Neuronal stem cell (in vitro differentiated cells): ENCODE results near the gene RSU1.

ENCODE experiments used
- DNase-seq: peaks from one replicate; pipeline ENCODE4 v3.0.0-alpha.2; 2013; ENCODE audit warnings: low spot score
- H2AFZ ChIP-seq: one replicate; pipeline ENCODE4 v1.6.1; 2013; ENCODE audit warnings: mild to moderate bottlenecking, low read length, inconsistent platforms
- H2AK5ac ChIP-seq: 2 replicates; pipeline ENCODE4 v1.6.1; 2013; ENCODE audit warnings: low read depth, mild to moderate bottlenecking, inconsistent platforms, low read length, moderate library complexity, mixed read lengths
- H2BK120ac ChIP-seq: 2 replicates; pipeline ENCODE4 v1.6.1; 2013; ENCODE audit warnings: low read depth, mild to moderate bottlenecking, inconsistent platforms, low read length, moderate library complexity, mixed read lengths
- H2BK12ac ChIP-seq: one replicate; pipeline ENCODE4 v1.6.1; 2013; ENCODE audit warnings: low read length, inconsistent platforms
- H2BK15ac ChIP-seq: 2 replicates; pipeline ENCODE4 v1.6.1; 2013; ENCODE audit warnings: mild to moderate bottlenecking, low read length, inconsistent platforms, mixed read lengths
- H2BK5ac ChIP-seq: one replicate; pipeline ENCODE4 v1.6.1; 2013; ENCODE audit warnings: inconsistent platforms, mild to moderate bottlenecking, low read length, moderate library complexity
- H3K14ac ChIP-seq: one replicate; pipeline ENCODE4 v1.6.1; 2013; ENCODE audit warnings: low read length, inconsistent platforms
- H3K18ac ChIP-seq: 2 replicates; pipeline ENCODE4 v1.6.1; 2013; ENCODE audit warnings: low read length, inconsistent platforms
- H3K23ac ChIP-seq: 2 replicates; pipeline ENCODE4 v1.6.1; 2013; ENCODE audit warnings: low read depth, mild to moderate bottlenecking, mixed read lengths, low read length, inconsistent platforms; ENCODE audit not compliant: poor library complexity
- H3K27ac ChIP-seq: replicated peaks from 3 replicates; pipeline ENCODE4 v1.5.1; 2013; ENCODE audit warnings: low read length, inconsistent platforms
- H3K27me3 ChIP-seq, 3 experiments: 2 replicates each; pipeline ENCODE4 v1.6.1; 2013; ENCODE audit warnings: low read length in 3 of 3, mild to moderate bottlenecking in 2 of 3, inconsistent platforms in 1 of 3, low read depth in 1 of 3, mixed read lengths in 1 of 3, moderate library complexity in 1 of 3; ENCODE audit not compliant: control insufficient read depth in 3 of 3, insufficient read depth in 3 of 3
- H3K36me3 ChIP-seq, 2 donors: replicated peaks in 1 of 2; 2 replicates each; pipeline ENCODE4 v1.6.1; 2013; ENCODE audit warnings: low read length in 2 of 2; ENCODE audit not compliant: control insufficient read depth in 2 of 2, insufficient read depth in 2 of 2
- H3K4ac ChIP-seq: 2 replicates; pipeline ENCODE4 v1.6.1; 2013; ENCODE audit warnings: inconsistent platforms, mild to moderate bottlenecking, low read length, moderate library complexity
- H3K4me1 ChIP-seq, 2 donors: 1 replicate in 1 of 2; 2 replicates in 1 of 2; pipeline ENCODE4 v1.6.1; 2013; ENCODE audit warnings: low read length in 2 of 2, low read depth in 1 of 2; ENCODE audit not compliant: control insufficient read depth in 2 of 2, insufficient read depth in 1 of 2
- H3K4me2 ChIP-seq: one replicate; pipeline ENCODE4 v1.6.1; 2013; ENCODE audit warnings: mild to moderate bottlenecking, low read length, inconsistent platforms; ENCODE audit not compliant: insufficient read depth, poor library complexity, severe bottlenecking
- H3K4me3 ChIP-seq, 2 donors: 2 replicates each; pipeline ENCODE4 v1.5.1; 2013; ENCODE audit warnings: low read length in 2 of 2, mild to moderate bottlenecking in 2 of 2, inconsistent platforms in 1 of 2, moderate library complexity in 1 of 2
- H3K79me1 ChIP-seq: one replicate; pipeline ENCODE4 v1.6.1; 2013; ENCODE audit warnings: low read depth, mild to moderate bottlenecking, inconsistent platforms, low read length, moderate library complexity
- H3K9ac ChIP-seq: one replicate; pipeline ENCODE4 v1.6.1; 2013; ENCODE audit warnings: mild to moderate bottlenecking, low read depth, low read length, inconsistent platforms; ENCODE audit not compliant: poor library complexity
- H3K9me3 ChIP-seq, 2 donors: replicated peaks in 1 of 2; 2 replicates each; pipeline versions ENCODE3 to v1.6.1; 2013; ENCODE audit warnings: low read length in 2 of 2, mild to moderate bottlenecking in 2 of 2, inconsistent platforms in 1 of 2, low read depth in 1 of 2, mixed read lengths in 1 of 2, moderate library complexity in 1 of 2; ENCODE audit not compliant: control insufficient read depth in 2 of 2, insufficient read depth in 1 of 2
- H4K8ac ChIP-seq: one replicate; pipeline ENCODE4 v1.6.1; 2013; ENCODE audit warnings: low read depth, mild to moderate bottlenecking, inconsistent platforms, low read length, moderate library complexity
- H4K91ac ChIP-seq: one replicate; pipeline ENCODE4 v1.6.1; 2013; ENCODE audit warnings: low read length, low read depth, mild to moderate bottlenecking, inconsistent platforms; ENCODE audit not compliant: poor library complexity
- WGBS, 2 donors: extraction: QIAGEN DNeasy Blood & Tissue Kit; methylation state at CpG; one replicate each; pipeline ENCODE4 v1.1.7; 2013; ENCODE audit warnings: missing lambda C conversion rate in 2 of 2, mixed read lengths in 1 of 2; ENCODE audit not compliant: insufficient read length in 2 of 2, insufficient replicate concordance in 1 of 2; ENCODE audit errors: extremely low coverage in 2 of 2; 5-methylcytosine and 5-hydroxymethylcytosine counted together

The RSU1 gene

DNA sequence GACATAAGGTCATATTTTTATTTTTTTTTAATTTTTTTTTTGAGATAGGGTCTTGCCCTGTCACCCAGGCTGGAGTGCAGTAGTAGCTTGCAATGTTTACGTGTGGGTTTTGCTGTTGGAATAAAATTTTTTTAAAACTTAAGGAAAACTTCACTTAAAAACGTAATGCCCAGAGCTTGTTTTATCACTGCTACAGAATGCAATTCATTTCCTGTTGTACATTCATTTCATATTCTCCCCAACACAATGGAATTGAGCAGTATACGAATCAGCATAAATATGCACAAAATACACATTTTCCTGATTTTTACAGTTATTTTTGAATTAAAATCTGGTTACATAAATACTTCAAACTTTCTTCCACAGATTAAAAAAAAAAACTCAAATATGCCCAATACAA, 40.3 kb downstream of the RSU1 start:
- Histone ChIP-seq H3K9me3 (no peaks in the 10 kb centered on the region), H3K9ac (no peak overlapping the region), H2AFZ (no peak overlapping the region), H3K4me1 (peaks cover 0 to 2% of the 10 kb centered on the region in 2 donors), H4K91ac (no peak overlapping the region), H3K23ac (no peak overlapping the region), H3K14ac (no peak overlapping the region), H2BK5ac (no peak overlapping the region), H2BK15ac (no peak overlapping the region), H3K4me3 (no peak overlapping the region), H3K4me2 (no peak overlapping the region), H2BK12ac (no peak overlapping the region), H3K27me3 (no peaks in the 10 kb centered on the region), H4K8ac (no peak overlapping the region), H2BK120ac (no peak overlapping the region), H3K79me1 (no peaks in the 10 kb centered on the region), H3K27ac (no peak overlapping the region), H3K18ac (no peak overlapping the region), H3K36me3 (no peaks in the 10 kb centered on the region), H2AK5ac (no peak overlapping the region), H3K4ac (no peak overlapping the region)
- no CpG with 5 or more reads among the region's 3 CpGs for WGBS, 2 donors
- DNase-seq: no peak

DNA sequence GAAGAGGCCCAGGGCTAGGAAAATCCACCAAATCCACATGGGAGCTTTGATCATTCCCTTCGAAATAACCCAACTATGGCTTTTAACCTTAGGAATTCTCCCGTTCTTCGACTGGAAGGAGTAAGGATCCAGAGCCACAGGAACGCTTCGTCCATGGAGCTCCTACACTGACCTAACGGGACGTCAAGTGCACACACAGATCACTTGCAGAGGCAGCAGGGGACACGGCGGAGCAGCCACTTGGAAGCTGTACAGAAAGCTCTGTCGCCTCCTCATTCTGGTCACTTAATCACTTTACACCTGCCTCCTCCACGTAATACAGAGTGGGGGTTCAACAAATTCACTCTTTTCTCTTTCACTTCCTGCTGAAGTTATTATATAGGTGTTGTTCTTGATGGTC, 43.9 kb downstream of the RSU1 start:
- H3K27me3 ChIP-seq: no peaks in the 10 kb centered on the region
- H3K9me3 ChIP-seq: no peaks in the 10 kb centered on the region
- no peak overlapping the region for H4K8ac ChIP-seq
- no peaks in the 10 kb centered on the region for H3K36me3 ChIP-seq
- H3K4me3 ChIP-seq: no peak overlapping the region
- H2AK5ac ChIP-seq: no peak overlapping the region
- no peak overlapping the region for H4K91ac ChIP-seq
- no peak overlapping the region for H2BK5ac ChIP-seq
- no peaks in the 10 kb centered on the region for H3K79me1 ChIP-seq
- H3K4me1 ChIP-seq: peaks cover 0 to 2% of the 10 kb centered on the region in 2 donors
- H3K23ac ChIP-seq: no peak overlapping the region
- WGBS, 2 donors: no CpG with 5 or more reads among the region's 11 CpGs
- H3K27ac ChIP-seq: no peak overlapping the region
- no peak overlapping the region for H3K4ac ChIP-seq
- H2AFZ ChIP-seq: no peak overlapping the region
- H2BK120ac ChIP-seq: no peak overlapping the region
- no peak overlapping the region for H3K9ac ChIP-seq
- no peak overlapping the region for H2BK15ac ChIP-seq
- DNase-seq: no peak
- no peak overlapping the region for H3K14ac ChIP-seq
- no peak overlapping the region for H3K18ac ChIP-seq
- no peak overlapping the region for H2BK12ac ChIP-seq
- H3K4me2 ChIP-seq: no peak overlapping the region

DNA sequence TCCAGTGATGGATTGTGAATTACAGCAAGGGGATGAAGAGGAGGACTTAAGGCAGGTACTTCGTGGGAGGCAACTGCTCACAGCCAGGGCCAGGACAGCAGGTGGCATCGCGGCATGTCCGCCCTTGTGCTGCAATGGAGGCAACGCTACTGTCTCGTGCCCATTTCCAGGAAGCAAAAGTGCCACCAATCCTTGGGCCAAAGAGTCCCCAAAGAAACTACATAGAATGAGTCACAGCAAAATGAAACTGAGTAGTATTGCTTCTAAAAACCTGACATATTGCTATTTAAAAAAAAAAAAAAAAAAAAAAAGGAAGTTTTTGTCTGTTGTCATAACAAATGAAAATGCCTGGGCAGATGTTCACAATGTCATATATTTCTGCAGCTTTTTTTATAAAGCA, 46.6 kb downstream of the RSU1 start:
- Histone ChIP-seq H3K9ac (no peak overlapping the region), H3K4me1 (peaks cover 0 to 2% of the 10 kb centered on the region in 2 donors), H4K91ac (no peak overlapping the region), H2BK12ac (no peak overlapping the region), H3K27ac (no peak overlapping the region), H3K18ac (peak overlapping the region; percentile 67), H2BK15ac (no peak overlapping the region), H3K27me3 (no peaks in the 10 kb centered on the region), H3K4ac (no peak overlapping the region), H3K36me3 (no peaks in the 10 kb centered on the region), H3K4me2 (no peak overlapping the region), H3K79me1 (no peaks in the 10 kb centered on the region), H4K8ac (no peak overlapping the region), H2AFZ (no peak overlapping the region), H3K23ac (no peak overlapping the region), H2BK120ac (no peak overlapping the region), H2AK5ac (no peak overlapping the region), H3K9me3 (no peaks in the 10 kb centered on the region), H3K4me3 (no peak overlapping the region), H3K14ac (no peak overlapping the region), H2BK5ac (no peak overlapping the region)
- no CpG with 5 or more reads among the region's 6 CpGs for WGBS, 2 donors
- DNase-seq: no peak

DNA sequence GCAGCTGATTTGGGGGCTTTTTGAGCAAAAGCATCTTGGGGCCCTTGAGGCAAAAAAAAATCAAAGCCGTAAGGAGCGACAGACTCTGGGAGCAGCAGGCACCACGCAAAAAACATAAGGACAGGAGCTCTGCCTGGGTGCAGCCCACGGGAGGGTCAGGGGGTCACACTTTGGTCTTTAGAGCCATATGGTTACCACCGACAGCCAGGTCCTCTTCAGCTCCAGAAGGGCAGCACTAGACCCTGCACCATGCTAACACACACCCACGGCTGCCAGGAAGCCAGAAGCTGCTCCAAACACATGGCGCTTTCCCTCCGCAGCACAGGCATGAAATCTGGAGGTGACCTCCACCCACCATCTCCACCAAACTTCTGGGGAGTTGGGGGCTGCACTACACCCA, 47.1 kb downstream of the RSU1 start:
- no peak overlapping the region for H2AK5ac ChIP-seq
- no peak overlapping the region for H3K18ac ChIP-seq
- no peak overlapping the region for H2BK12ac ChIP-seq
- H3K4ac ChIP-seq: no peak overlapping the region
- no peak overlapping the region for H3K9ac ChIP-seq
- H3K27me3 ChIP-seq: no peaks in the 10 kb centered on the region
- no peak overlapping the region for H2AFZ ChIP-seq
- H4K91ac ChIP-seq: no peak overlapping the region
- no peak overlapping the region for H2BK15ac ChIP-seq
- no peaks in the 10 kb centered on the region for H3K36me3 ChIP-seq
- no peak for DNase-seq
- H3K4me3 ChIP-seq: no peak overlapping the region
- no peak overlapping the region for H3K23ac ChIP-seq
- WGBS, 2 donors: no CpG with 5 or more reads among the region's 8 CpGs
- H3K79me1 ChIP-seq: no peaks in the 10 kb centered on the region
- no peaks in the 10 kb centered on the region for H3K9me3 ChIP-seq
- H3K4me2 ChIP-seq: no peak overlapping the region
- H3K27ac ChIP-seq: no peak overlapping the region
- peaks cover 0 to 2% of the 10 kb centered on the region in 2 donors for H3K4me1 ChIP-seq
- H2BK5ac ChIP-seq: no peak overlapping the region
- no peak overlapping the region for H3K14ac ChIP-seq
- no peak overlapping the region for H4K8ac ChIP-seq
- H2BK120ac ChIP-seq: no peak overlapping the region
